DMS153 (cell line): Measurements from ENCODE around the gene TSSK6.

Source experiments
- DNase-seq: peaks from one replicate; lab custom pipeline; 2025; lab: John Stamatoyannopoulos, UW

TSSK6 gene

GRCh38 chr19:19514881-19515641, at the start of gene TSSK6:
Gene TSSK6 (minus strand): TSS chr19:19515548. CDS start chr19:19515427, 121 bp downstream.
- no peak for DNase-seq

- no peak for DNase-seq
Measured at GRCh38 chr19:19563348-19563848, 48.0 kb upstream of the TSSK6 start.

- no peak for DNase-seq
Measured at GRCh38 chr19:19562665-19563347, 47.5 kb upstream of the TSSK6 start.

- no peak for DNase-seq
Measured at GRCh38 chr19:19561946-19562664, 46.8 kb upstream of the TSSK6 start.

GRCh38 chr19:19559931-19560330, 44.6 kb upstream of the TSSK6 start:
- DNase-seq, result no peak

- no peak for DNase-seq
Measured at GRCh38 chr19:19558636-19559035, 43.3 kb upstream of the TSSK6 start.

GRCh38 chr19:19558055-19558454, 42.7 kb upstream of the TSSK6 start:
- no peak for DNase-seq

GRCh38 chr19:19554074-19555023, 39.0 kb upstream of the TSSK6 start:
- no peak for DNase-seq

- DNase-seq, result no peak
Measured at GRCh38 chr19:19553670-19554069, 38.3 kb upstream of the TSSK6 start.

GRCh38 chr19:19552798-19553197, 37.5 kb upstream of the TSSK6 start:
- DNase-seq, result no peak

- no peak for DNase-seq
Measured at GRCh38 chr19:19551853-19552192, 36.5 kb upstream of the TSSK6 start.

GRCh38 chr19:19550972-19551852, 35.9 kb upstream of the TSSK6 start:
- no peak for DNase-seq

GRCh38 chr19:19550485-19550929, 35.2 kb upstream of the TSSK6 start:
- no peak for DNase-seq

GRCh38 chr19:19549804-19550464, 34.6 kb upstream of the TSSK6 start:
- DNase-seq, result no peak

GRCh38 chr19:19548915-19549759, 33.8 kb upstream of the TSSK6 start:
- no peak for DNase-seq

GRCh38 chr19:19547674-19548336, 32.5 kb upstream of the TSSK6 start:
- DNase-seq, result no peak

- DNase-seq, result no peak
Measured at GRCh38 chr19:19546751-19547162, 31.4 kb upstream of the TSSK6 start.

GRCh38 chr19:19545707-19546106, 30.4 kb upstream of the TSSK6 start:
- no peak for DNase-seq
